Mesenchymal stem cell (in vitro differentiated cells and primary cell): Measurements from ENCODE around the gene SYNJ2.

Experiments
- DNase-seq: peaks from one replicate; pipeline ENCODE4 v3.0.0-alpha.2; 2013
- H2AFZ ChIP-seq: one replicate; pipeline ENCODE4 v1.6.1; 2013; ENCODE audit warnings: low read depth, mild to moderate bottlenecking, control low read depth, inconsistent platforms, low read length, moderate library complexity
- H2AK5ac ChIP-seq: 2 replicates; pipeline ENCODE4 v1.6.1; 2013; ENCODE audit warnings: low read length, moderate library complexity, mild to moderate bottlenecking, inconsistent platforms; ENCODE audit not compliant: severe bottlenecking
- H2BK120ac ChIP-seq: one replicate; pipeline ENCODE4 v1.6.1; 2013; ENCODE audit warnings: low read depth, mild to moderate bottlenecking, inconsistent platforms, low read length, moderate library complexity
- H2BK12ac ChIP-seq, 2 experiments: one replicate each; pipeline ENCODE4 v1.6.1; 2013; ENCODE audit warnings: inconsistent platforms in 2 of 2, low read length in 2 of 2, mild to moderate bottlenecking in 2 of 2, moderate library complexity in 2 of 2, control low read depth in 1 of 2
- H2BK15ac ChIP-seq: one replicate; pipeline ENCODE4 v1.6.1; 2013; ENCODE audit warnings: mild to moderate bottlenecking, low read depth, inconsistent platforms; ENCODE audit not compliant: poor library complexity, severe bottlenecking
- H2BK5ac ChIP-seq: 2 replicates; pipeline ENCODE4 v1.6.1; 2013; ENCODE audit warnings: low read depth, mild to moderate bottlenecking, low read length, control low read depth, inconsistent platforms; ENCODE audit not compliant: poor library complexity, severe bottlenecking
- H3K14ac ChIP-seq, 2 experiments: one replicate each; pipeline ENCODE4 v1.6.1; 2013; ENCODE audit warnings: inconsistent platforms in 2 of 2, low read length in 2 of 2, control low read depth in 1 of 2, mild to moderate bottlenecking in 1 of 2, moderate library complexity in 1 of 2
- H3K18ac ChIP-seq, 2 experiments: one replicate each; pipeline ENCODE4 v1.6.1; 2013; ENCODE audit warnings: inconsistent platforms in 2 of 2, low read length in 2 of 2, control low read depth in 1 of 2, low read depth in 1 of 2, mild to moderate bottlenecking in 1 of 2
- H3K23ac ChIP-seq, 2 experiments: one replicate each; pipeline ENCODE4 v1.6.1; 2013; ENCODE audit warnings: inconsistent platforms in 2 of 2, low read length in 2 of 2, mild to moderate bottlenecking in 2 of 2, moderate library complexity in 2 of 2, control low read depth in 1 of 2
- H3K27ac ChIP-seq: 2 replicates; pipeline ENCODE4 v1.5.1; 2013; ENCODE audit warnings: mild to moderate bottlenecking, moderate library complexity, low read length, control low read depth, inconsistent platforms; ENCODE audit not compliant: poor library complexity, severe bottlenecking
- H3K27me3 ChIP-seq, 2 experiments: 2 replicates each; pipeline versions ENCODE4 v1.6.1 to v1.7.0; 2013; ENCODE audit warnings: low read length in 2 of 2, mild to moderate bottlenecking in 2 of 2, moderate library complexity in 2 of 2, control low read depth in 1 of 2, inconsistent platforms in 1 of 2; ENCODE audit not compliant: control insufficient read depth in 1 of 2, insufficient read depth in 1 of 2
- H3K36me3 ChIP-seq, 2 experiments: 2 replicates each; pipeline versions ENCODE4 v1.6.1 to v1.7.0; 2013; ENCODE audit warnings: low read length in 2 of 2, control low read depth in 1 of 2, inconsistent platforms in 1 of 2, low read depth in 1 of 2, mild to moderate bottlenecking in 1 of 2; ENCODE audit not compliant: insufficient read depth in 2 of 2, control insufficient read depth in 1 of 2
- H3K4ac ChIP-seq, 2 experiments: one replicate each; pipeline ENCODE4 v1.6.1; 2013; ENCODE audit warnings: inconsistent platforms in 2 of 2, low read length in 2 of 2, mild to moderate bottlenecking in 2 of 2, moderate library complexity in 2 of 2, control low read depth in 1 of 2, low read depth in 1 of 2
- H3K4me1 ChIP-seq: 2 replicates; pipeline ENCODE4 v1.6.1; 2013; ENCODE audit warnings: low read depth, low read length, control low read depth; ENCODE audit not compliant: control insufficient read depth, insufficient read depth
- H3K4me2 ChIP-seq: 2 replicates; pipeline ENCODE4 v1.6.1; 2013; ENCODE audit warnings: low read length, mild to moderate bottlenecking, inconsistent platforms; ENCODE audit not compliant: poor library complexity, severe bottlenecking
- H3K4me3 ChIP-seq, 2 experiments: 2 replicates each; pipeline versions ENCODE4 v1.5.1 to v1.7.0; 2013; ENCODE audit warnings: low read length in 2 of 2, mild to moderate bottlenecking in 2 of 2, control low read depth in 1 of 2, low read depth in 1 of 2; ENCODE audit not compliant: insufficient read depth in 1 of 2
- H3K79me1 ChIP-seq: replicated peaks from 2 replicates; pipeline ENCODE4 v1.6.1; 2013; ENCODE audit warnings: mild to moderate bottlenecking, control low read depth, low read length, inconsistent platforms; ENCODE audit not compliant: poor library complexity, severe bottlenecking
- H3K9ac ChIP-seq: 2 replicates; pipeline ENCODE4 v1.7.0; 2013; ENCODE audit warnings: mild to moderate bottlenecking, low read length, moderate library complexity
- H3K9me3 ChIP-seq: 2 replicates; pipeline ENCODE4 v1.7.0; 2013; ENCODE audit warnings: mild to moderate bottlenecking, low read length; ENCODE audit not compliant: control insufficient read depth
- H4K8ac ChIP-seq: one replicate; pipeline ENCODE4 v1.6.1; 2013; ENCODE audit warnings: inconsistent platforms, mild to moderate bottlenecking, low read length, moderate library complexity
- H4K91ac ChIP-seq: one replicate; pipeline ENCODE4 v1.6.1; 2013; ENCODE audit warnings: mild to moderate bottlenecking, low read length, inconsistent platforms
- WGBS: methylation state at CpG from one replicate; pipeline ENCODE4 v1.1.7; 2013; ENCODE audit warnings: mixed read lengths; 5-methylcytosine and 5-hydroxymethylcytosine counted together

Gene SYNJ2

GRCh38 chr6:157999168-158000051, 17.7 kb downstream of the SYNJ2 start:
- peak overlapping the region in 1 of 2 experiments; percentile 14 for H3K18ac ChIP-seq
- H2AFZ ChIP-seq = no peak overlapping the region
- no peak overlapping the region for H3K4me2 ChIP-seq
- H4K91ac ChIP-seq = peak overlapping the region; percentile 34
- peak overlapping the region; percentile 41 for H4K8ac ChIP-seq
- H2AK5ac ChIP-seq = no peak overlapping the region
- no peak overlapping the region for H3K4me3 ChIP-seq
- H2BK15ac ChIP-seq = no peak overlapping the region
- H3K79me1 ChIP-seq = peaks cover 9% of the 10 kb centered on the region
- no peak overlapping the region for H3K27ac ChIP-seq
- H2BK120ac ChIP-seq = no peak overlapping the region
- no peak for DNase-seq
- peak overlapping the region in 1 of 2 experiments; percentile 53 for H3K14ac ChIP-seq
- H2BK12ac ChIP-seq = peak overlapping the region in 1 of 2 experiments; percentile 38
- WGBS = 91% methylated on average over 12 of the region's 12 CpGs
- no peak overlapping the region for H2BK5ac ChIP-seq
- no peak overlapping the region for H3K23ac ChIP-seq
- H3K9ac ChIP-seq = no peak overlapping the region
- peak overlapping the region in 1 of 2 experiments; percentile 35 for H3K4ac ChIP-seq
- H3K9me3 ChIP-seq = no peaks in the 10 kb centered on the region
- peaks cover 34% of the 10 kb centered on the region in 2 experiments for H3K36me3 ChIP-seq
- H3K27me3 ChIP-seq = no peaks in the 10 kb centered on the region
- H3K4me1 ChIP-seq = peaks cover 46% of the 10 kb centered on the region

- H3K4me1 ChIP-seq = peaks cover 44% of the 10 kb centered on the region
- H4K91ac ChIP-seq = no peak overlapping the region
- H3K4me2 ChIP-seq = no peak overlapping the region
- no peak overlapping the region for H2BK5ac ChIP-seq
- H3K4me3 ChIP-seq = no peak overlapping the region
- H3K14ac ChIP-seq = peak overlapping the region in 1 of 2 experiments; percentile 2
- H4K8ac ChIP-seq = no peak overlapping the region
- H2BK120ac ChIP-seq = no peak overlapping the region
- 95% methylated on average over 15 of the region's 17 CpGs for WGBS
- H3K18ac ChIP-seq = peak overlapping the region in 1 of 2 experiments; percentile 49
- no peaks in the 10 kb centered on the region for H3K27me3 ChIP-seq
- H3K9me3 ChIP-seq = no peaks in the 10 kb centered on the region
- H3K36me3 ChIP-seq = peaks cover 27 to 39% of the 10 kb centered on the region in 2 experiments
- peak overlapping the region in 1 of 2 experiments; percentile 66 for H2BK12ac ChIP-seq
- no peak overlapping the region for H3K4ac ChIP-seq
- H2AFZ ChIP-seq = no peak overlapping the region
- no peak overlapping the region for H3K27ac ChIP-seq
- H3K9ac ChIP-seq = no peak overlapping the region
- no peak overlapping the region for H2AK5ac ChIP-seq
- H3K79me1 ChIP-seq = peaks cover 9% of the 10 kb centered on the region
- H3K23ac ChIP-seq = no peak overlapping the region
- H2BK15ac ChIP-seq = no peak overlapping the region
- DNase-seq = no peak
These were observed 19.1 kb downstream of the SYNJ2 start for GRCh38 chr6:158000530-158001307.

GRCh38 chr6:158002249-158002950, 20.7 kb downstream of the SYNJ2 start:
- Histone ChIP-seq H2BK5ac (no peak overlapping the region), H3K9me3 (no peaks in the 10 kb centered on the region)

More at GRCh38 chr6:158002249-158002950, 20.7 kb downstream of the SYNJ2 start:
- H3K27ac ChIP-seq = peak overlapping the region; percentile 78
- peak overlapping the region; percentile 13 to 20 for H3K18ac ChIP-seq
- DNase-seq = no peak
- no peak overlapping the region for H3K4me2 ChIP-seq
- H4K91ac ChIP-seq = no peak overlapping the region
- H3K14ac ChIP-seq = peak overlapping the region in 1 of 2 experiments; percentile 57
- H3K9ac ChIP-seq = peak overlapping the region; percentile 84
- peak overlapping the region; percentile 6 to 59 for H2BK12ac ChIP-seq
- H2AK5ac ChIP-seq = peak overlapping the region; percentile 43
- 94% methylated on average over 6 of the region's 6 CpGs for WGBS
- H3K27me3 ChIP-seq = no peaks in the 10 kb centered on the region
- H4K8ac ChIP-seq = no peak overlapping the region
- H3K23ac ChIP-seq = no peak overlapping the region
- peaks cover 9% of the 10 kb centered on the region for H3K79me1 ChIP-seq
- no peak overlapping the region for H2BK15ac ChIP-seq
- no peak overlapping the region for H2AFZ ChIP-seq
- H3K4me1 ChIP-seq = peaks cover 34% of the 10 kb centered on the region
- peaks cover 29 to 42% of the 10 kb centered on the region in 2 experiments for H3K36me3 ChIP-seq
- H3K4me3 ChIP-seq = no peak overlapping the region
- peak overlapping the region; percentile 9 to 22 for H3K4ac ChIP-seq
- no peak overlapping the region for H2BK120ac ChIP-seq
